Measurements from ENCODE around the gene NELL1.

DNA sequence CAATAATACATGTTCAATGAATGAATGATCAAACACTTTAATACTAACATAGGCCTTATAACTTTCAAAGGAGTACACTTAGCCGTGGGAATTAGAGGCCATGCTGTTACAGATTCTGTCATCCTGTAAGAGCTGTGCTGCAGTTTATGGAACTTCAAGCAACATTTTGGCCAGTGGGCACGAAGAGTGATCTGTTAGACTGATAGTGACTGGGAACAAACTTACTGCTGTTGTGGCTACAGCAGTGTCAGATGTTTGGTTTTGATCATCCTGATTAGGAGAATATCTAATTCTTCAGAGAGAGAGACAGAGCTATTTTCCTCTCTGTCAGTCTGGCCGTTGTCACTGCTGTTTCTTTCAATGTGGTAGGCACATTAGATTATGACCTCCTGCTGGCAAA lies 348.9 kb downstream of the NELL1 start:
- TF ChIP-seq, protein P1, sequence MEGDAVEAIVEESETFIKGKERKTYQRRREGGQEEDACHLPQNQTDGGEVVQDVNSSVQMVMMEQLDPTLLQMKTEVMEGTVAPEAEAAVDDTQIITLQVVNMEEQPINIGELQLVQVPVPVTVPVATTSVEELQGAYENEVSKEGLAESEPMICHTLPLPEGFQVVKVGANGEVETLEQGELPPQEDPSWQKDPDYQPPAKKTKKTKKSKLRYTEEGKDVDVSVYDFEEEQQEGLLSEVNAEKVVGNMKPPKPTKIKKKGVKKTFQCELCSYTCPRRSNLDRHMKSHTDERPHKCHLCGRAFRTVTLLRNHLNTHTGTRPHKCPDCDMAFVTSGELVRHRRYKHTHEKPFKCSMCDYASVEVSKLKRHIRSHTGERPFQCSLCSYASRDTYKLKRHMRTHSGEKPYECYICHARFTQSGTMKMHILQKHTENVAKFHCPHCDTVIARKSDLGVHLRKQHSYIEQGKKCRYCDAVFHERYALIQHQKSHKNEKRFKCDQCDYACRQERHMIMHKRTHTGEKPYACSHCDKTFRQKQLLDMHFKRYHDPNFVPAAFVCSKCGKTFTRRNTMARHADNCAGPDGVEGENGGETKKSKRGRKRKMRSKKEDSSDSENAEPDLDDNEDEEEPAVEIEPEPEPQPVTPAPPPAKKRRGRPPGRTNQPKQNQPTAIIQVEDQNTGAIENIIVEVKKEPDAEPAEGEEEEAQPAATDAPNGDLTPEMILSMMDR (IDR thresholded peaks at IDR 0.05) = no peak
- no peak for TF ChIP-seq EZH2phosphoT487 (IDR thresholded peaks at IDR 0.05)
- TF ChIP-seq EZH2 (IDR thresholded peaks at IDR 0.05) = no peak

Data from neural progenitor cell (in vitro differentiated cells).